NB4 (cell line): Measurements from ENCODE around the gene SLC25A36.

Source experiments
- CTCF ChIP-seq: IDR thresholded peaks from one replicate; pipeline ENCODE4 v1.5.1; 2012; ENCODE audit warnings: low read depth, low read length
- POLR2A ChIP-seq: IDR thresholded peaks from 2 replicates; pipeline ENCODE4 v1.6.1; 2011; ENCODE audit warnings: mild to moderate bottlenecking; ENCODE audit not compliant: insufficient read length; ENCODE audit errors: extremely low read depth

DNA sequence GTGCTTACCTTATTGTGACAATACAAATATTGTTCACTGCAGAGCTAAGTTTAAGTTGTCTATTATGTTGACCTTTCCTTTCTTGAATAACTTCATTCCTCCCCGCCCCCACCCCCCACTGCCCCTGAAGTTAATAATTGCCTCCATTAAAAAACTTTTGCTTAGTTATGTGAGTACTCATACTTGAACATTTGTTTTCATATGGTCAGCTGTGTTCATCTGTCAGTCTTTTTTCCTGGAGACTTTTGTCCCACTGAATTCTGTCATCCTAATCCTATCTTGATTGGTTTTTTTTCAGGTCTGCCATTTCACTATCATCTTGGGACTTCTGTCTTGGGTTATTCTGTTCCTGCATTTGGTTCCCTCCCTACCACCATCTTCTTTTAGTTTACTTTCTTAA, 8.5 kb downstream of the SLC25A36 start:
- TF ChIP-seq CTCF (no peak), POLR2A (no peak)
